Transverse colon (tissue), 4 donors: Measurements from ENCODE around the gene NSMF.

ENCODE experiments used
- EP300 ChIP-seq: sonication (generic); formaldehyde crosslinking; IDR thresholded peaks from one replicate; pipeline ENCODE4 v1.6.1; 2017; ENCODE audit warnings: antibody characterized with exemption, low read depth
- POLR2A ChIP-seq: fragments of 450-650 bp; IDR thresholded peaks from one replicate; pipeline ENCODE4 v1.6.1; 2016; ENCODE audit warnings: antibody characterized with exemption, mild to moderate bottlenecking, moderate library complexity
- POLR2AphosphoS5 ChIP-seq, 3 donors: sonication (generic); formaldehyde crosslinking; IDR thresholded peaks; one replicate each; pipeline ENCODE4 v1.6.1; 2016; ENCODE audit warnings: antibody characterized with exemption in 3 of 3
- TF ChIP-seq, protein P1 (sequence below), 5 experiments: fragments of 200-600 bp in 3 of 5; fragments of 450-650 bp in 2 of 5; sonication (generic) in 3 of 5; IDR thresholded peaks; 1 replicate in 2 of 5; 2 replicates in 3 of 5; pipeline ENCODE4 v1.5.1; 2016 to 2017; ENCODE audit warnings: antibody characterized with exemption in 5 of 5, inconsistent platforms in 3 of 5, mild to moderate bottlenecking in 2 of 5, moderate library complexity in 1 of 5

DNA sequence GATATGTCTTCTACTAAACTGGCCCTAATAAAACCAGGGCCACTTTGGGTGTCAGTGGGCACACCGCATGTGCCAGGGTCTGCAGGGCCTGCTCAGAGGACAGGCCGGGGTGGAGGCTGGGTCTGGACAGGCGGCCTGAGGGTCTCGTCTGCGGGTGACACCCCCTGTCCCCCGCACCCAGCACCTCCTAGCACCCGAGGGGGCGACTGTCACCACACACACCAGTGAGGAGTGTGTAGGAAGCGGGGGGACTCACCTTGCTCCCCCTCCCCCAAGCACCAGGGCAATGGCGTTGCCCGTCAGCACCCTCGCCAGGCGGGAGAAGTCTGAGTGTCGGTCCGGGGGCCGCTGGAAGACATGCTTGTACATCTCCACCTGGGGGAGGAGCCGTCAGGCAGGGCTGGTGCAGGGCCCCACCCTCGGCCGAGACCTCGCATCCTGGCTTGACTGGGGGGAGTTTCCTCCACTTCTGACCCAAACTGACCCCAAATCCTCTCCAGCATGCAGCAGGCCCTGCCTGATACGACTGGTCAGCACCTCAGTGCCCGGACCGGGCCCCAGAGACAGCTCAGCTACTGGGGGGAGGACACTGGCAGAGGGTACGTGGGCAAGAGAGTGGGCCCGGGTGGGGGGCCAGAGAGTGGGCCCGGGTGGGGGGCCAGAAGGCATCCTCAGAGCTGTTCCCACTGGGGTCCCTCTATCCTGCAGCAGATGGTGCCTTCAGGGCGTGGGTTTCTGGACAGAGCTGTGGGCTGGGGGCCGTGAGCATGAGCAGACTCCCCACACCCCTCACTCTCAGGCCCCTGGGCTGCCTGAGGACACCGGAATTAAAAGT lies 18.9 kb upstream of the NSMF start:
- no peak for TF ChIP-seq POLR2A
- TF ChIP-seq, protein P1, sequence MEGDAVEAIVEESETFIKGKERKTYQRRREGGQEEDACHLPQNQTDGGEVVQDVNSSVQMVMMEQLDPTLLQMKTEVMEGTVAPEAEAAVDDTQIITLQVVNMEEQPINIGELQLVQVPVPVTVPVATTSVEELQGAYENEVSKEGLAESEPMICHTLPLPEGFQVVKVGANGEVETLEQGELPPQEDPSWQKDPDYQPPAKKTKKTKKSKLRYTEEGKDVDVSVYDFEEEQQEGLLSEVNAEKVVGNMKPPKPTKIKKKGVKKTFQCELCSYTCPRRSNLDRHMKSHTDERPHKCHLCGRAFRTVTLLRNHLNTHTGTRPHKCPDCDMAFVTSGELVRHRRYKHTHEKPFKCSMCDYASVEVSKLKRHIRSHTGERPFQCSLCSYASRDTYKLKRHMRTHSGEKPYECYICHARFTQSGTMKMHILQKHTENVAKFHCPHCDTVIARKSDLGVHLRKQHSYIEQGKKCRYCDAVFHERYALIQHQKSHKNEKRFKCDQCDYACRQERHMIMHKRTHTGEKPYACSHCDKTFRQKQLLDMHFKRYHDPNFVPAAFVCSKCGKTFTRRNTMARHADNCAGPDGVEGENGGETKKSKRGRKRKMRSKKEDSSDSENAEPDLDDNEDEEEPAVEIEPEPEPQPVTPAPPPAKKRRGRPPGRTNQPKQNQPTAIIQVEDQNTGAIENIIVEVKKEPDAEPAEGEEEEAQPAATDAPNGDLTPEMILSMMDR (IDR thresholded peaks at IDR 0.05), result no peak
- no peak for TF ChIP-seq POLR2AphosphoS5 (IDR thresholded peaks at IDR 0.05)
- no peak for TF ChIP-seq EP300
